ENCODE results near the gene TMEM204. TPM values are rescaled to one million over a fixed set of nuclear protein-coding genes. Genes with fewer than 3 reads are reported as not detected.
"Not testable (repeated sequence)": the region's sequence is repeated elsewhere in the genome, so short reads cannot be mapped to it uniquely, and the experiment has no call there.

Gene TMEM204
- total RNA-seq, 2 experiments from 2014 or later = 12.9 to 14.3 TPM

GRCh38 chr16:1592446-1592845 lies 59.0 kb downstream of the TMEM204 start:
- ATAC-seq = no peak
- no peaks in the 10 kb centered on the region for H3K36me3 Mint-ChIP-seq (ENCODE audit: low read depth)
- H3K27ac Mint-ChIP-seq = no peak overlapping the region
- H3K9me3 Mint-ChIP-seq = no peaks in the 10 kb centered on the region
- TF ChIP-seq CTCF (IDR thresholded peaks at IDR 0.05) = no peak
- DNase-seq = no peak
- H3K27me3 Mint-ChIP-seq = no peaks in the 10 kb centered on the region
- H3K4me3 Mint-ChIP-seq = no peak overlapping the region
- intact Hi-C loops (cut with micrococcal nuclease) = no loop called here
- ChIA-PET CTCF (no interaction called here), POLR2A (no interaction called here)
- H3K4me1 Mint-ChIP-seq (ENCODE audit: low read depth) = no peaks in the 10 kb centered on the region

- ATAC-seq; DNase-seq; intact Hi-C loops (cut with micrococcal nuclease); POLR2A ChIA-PET; H3K27me3 Mint-ChIP-seq; CTCF ChIA-PET; H3K9me3 Mint-ChIP-seq; H3K27ac Mint-ChIP-seq; H3K36me3 Mint-ChIP-seq (ENCODE audit: low read depth); H3K4me1 Mint-ChIP-seq (ENCODE audit: low read depth); H3K4me3 Mint-ChIP-seq: not testable (repeated sequence)
Observed at GRCh38 chr16:1595511-1595910, 62.0 kb downstream of the TMEM204 start.

GRCh38 chr16:1596516-1596915 lies 63.0 kb downstream of the TMEM204 start:
- no peaks in the 10 kb centered on the region for H3K4me1 Mint-ChIP-seq (ENCODE audit: low read depth)

GRCh38 chr16:1597154-1597553 lies 63.7 kb downstream of the TMEM204 start:
- H3K27ac Mint-ChIP-seq = no peak overlapping the region
- intact Hi-C loops (cut with micrococcal nuclease) = no loop called here
- DNase-seq (no peak), ATAC-seq (no peak)
- TF ChIP-seq CTCF (IDR thresholded peaks at IDR 0.05) = no peak
- CTCF ChIA-PET = no interaction called here
- H3K4me3 Mint-ChIP-seq = no peak overlapping the region
- POLR2A ChIA-PET = no interaction called here
- no peaks in the 10 kb centered on the region for H3K4me1 Mint-ChIP-seq (ENCODE audit: low read depth)
- H3K9me3 Mint-ChIP-seq = no peaks in the 10 kb centered on the region
- no peaks in the 10 kb centered on the region for H3K36me3 Mint-ChIP-seq (ENCODE audit: low read depth)
- no peaks in the 10 kb centered on the region for H3K27me3 Mint-ChIP-seq

More at GRCh38 chr16:1596516-1596915, 63.0 kb downstream of the TMEM204 start:
- ATAC-seq (no peak), DNase-seq (no peak)
- Mint-ChIP-seq H3K27ac (no peak overlapping the region), H3K36me3 (ENCODE audit: low read depth) (no peaks in the 10 kb centered on the region), H3K4me3 (no peak overlapping the region), H3K9me3 (no peaks in the 10 kb centered on the region), H3K27me3 (no peaks in the 10 kb centered on the region)
- ChIA-PET CTCF (no interaction called here), POLR2A (no interaction called here)
- TF ChIP-seq CTCF (IDR thresholded peaks at IDR 0.05) = no peak
- intact Hi-C loops (cut with micrococcal nuclease) = no loop called here

- Mint-ChIP-seq H3K4me3 (no peak overlapping the region), H3K9me3 (no peaks in the 10 kb centered on the region), H3K4me1 (ENCODE audit: low read depth) (no peaks in the 10 kb centered on the region), H3K27ac (no peak overlapping the region), H3K36me3 (ENCODE audit: low read depth) (no peaks in the 10 kb centered on the region), H3K27me3 (no peaks in the 10 kb centered on the region)
- no peak for TF ChIP-seq CTCF (IDR thresholded peaks at IDR 0.05)
- CTCF ChIA-PET = no interaction called here
- no peak for DNase-seq
- no peak for ATAC-seq
- POLR2A ChIA-PET = no interaction called here
- intact Hi-C loops (cut with micrococcal nuclease) = no loop called here
Observed at GRCh38 chr16:1601031-1601430, 67.6 kb downstream of the TMEM204 start.

GRCh38 chr16:1601489-1601888 lies 68.0 kb downstream of the TMEM204 start:
- Mint-ChIP-seq H3K4me1 (ENCODE audit: low read depth) (no peaks in the 10 kb centered on the region), H3K4me3 (no peak overlapping the region), H3K27me3 (no peaks in the 10 kb centered on the region), H3K36me3 (ENCODE audit: low read depth) (no peaks in the 10 kb centered on the region), H3K27ac (no peak overlapping the region), H3K9me3 (no peaks in the 10 kb centered on the region)
- DNase-seq (no peak), ATAC-seq (no peak)
- ChIA-PET POLR2A (no interaction called here), CTCF (no interaction called here)
- no peak for TF ChIP-seq CTCF (IDR thresholded peaks at IDR 0.05)
- intact Hi-C loops (cut with micrococcal nuclease) = no loop called here
